ENCODE results near the gene CIB1.
A peak's percentile ranks its signal among the peaks of the same experiment; 100 is the strongest.

CIB1 gene

DNA sequence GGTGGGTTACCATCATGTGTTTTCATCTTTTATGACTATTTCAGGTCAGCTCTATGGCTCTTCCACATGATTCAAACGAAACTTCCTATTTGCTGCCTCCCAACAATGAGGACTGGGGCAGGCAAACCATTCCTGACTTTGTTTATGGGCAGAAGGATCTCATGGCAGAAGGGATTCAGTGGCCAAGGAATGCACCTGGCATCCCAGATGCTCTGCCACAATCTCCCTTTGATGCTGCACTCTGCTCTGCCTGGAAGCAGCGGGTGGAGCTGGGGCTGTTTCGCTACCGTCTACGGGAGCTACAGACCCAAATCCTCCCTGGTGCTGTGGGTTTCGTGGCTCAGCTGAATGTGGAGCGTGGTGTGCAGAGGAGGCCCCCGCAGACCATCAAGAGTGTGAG lies 7.1 kb upstream of the CIB1 start:
- DNase-seq (ENCODE audit: low spot score), result no peak

DNA sequence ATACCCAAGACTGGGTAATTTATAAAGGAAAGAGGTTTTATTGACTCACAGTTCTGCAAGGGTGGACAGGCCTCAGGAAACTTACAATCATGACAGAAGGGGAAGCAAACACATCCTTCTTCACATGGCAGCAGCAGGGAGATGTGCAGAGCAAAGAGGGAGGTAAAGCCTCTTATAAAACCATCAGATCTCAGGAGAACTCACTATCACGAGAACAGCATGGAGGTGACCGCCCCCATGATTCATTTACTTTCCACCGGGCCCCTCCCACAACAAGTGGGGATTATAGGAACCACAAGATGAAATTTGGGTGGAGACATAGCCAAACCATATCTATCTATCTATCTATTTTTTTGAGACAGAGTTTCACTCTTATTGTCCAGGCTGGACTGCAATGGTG lies 5.6 kb upstream of the CIB1 start:
- DNase-seq (ENCODE audit: low spot score), result no peak

- DNase-seq (ENCODE audit: low spot score), result no peak
Observed at GRCh38 chr15:90234096-90234988, 601 bp upstream of the CIB1 start, which contains the start of gene GDPGP1. TSS of gene GDPGP1 (plus strand) at chr15:90234209. CDS start at chr15:90240909, 6,700 bp downstream.

GRCh38 chr15:90232941-90233386 lies 777 bp downstream of the CIB1 start:
- DNase-seq (ENCODE audit: low spot score), result no peak

GRCh38 chr15:90232196-90232595 lies 1.5 kb downstream of the CIB1 start:
- DNase-seq (ENCODE audit: low spot score), result no peak

GRCh38 chr15:90231028-90232017 lies 2.4 kb downstream of the CIB1 start:
- peak; percentile 82 for DNase-seq (ENCODE audit: low spot score)

GRCh38 chr15:90230610-90231009 lies 3.1 kb downstream of the CIB1 start:
- DNase-seq (ENCODE audit: low spot score), result no peak

DNA sequence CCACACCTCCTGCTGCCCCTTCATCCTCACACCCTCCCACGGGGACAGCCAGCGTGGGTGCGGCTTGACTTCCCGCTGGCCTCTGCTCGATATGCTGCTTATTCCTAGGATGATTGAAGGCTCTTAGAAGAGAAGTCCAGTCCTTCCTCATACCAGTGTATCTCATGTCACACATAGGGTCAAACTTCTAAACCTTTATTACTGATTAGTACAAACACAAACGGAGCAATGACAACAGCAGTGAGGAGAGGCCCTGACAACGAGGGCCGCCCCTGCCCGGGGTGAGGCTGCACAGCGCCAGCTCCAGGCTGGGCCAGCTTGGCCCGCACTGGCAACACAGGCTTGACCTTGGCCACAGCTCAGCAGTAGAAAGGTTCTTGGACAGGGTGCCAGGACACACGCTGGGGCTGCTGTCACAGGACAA lies 3.7 kb downstream of the CIB1 start:
- DNase-seq (ENCODE audit: low spot score), result no peak

DNA sequence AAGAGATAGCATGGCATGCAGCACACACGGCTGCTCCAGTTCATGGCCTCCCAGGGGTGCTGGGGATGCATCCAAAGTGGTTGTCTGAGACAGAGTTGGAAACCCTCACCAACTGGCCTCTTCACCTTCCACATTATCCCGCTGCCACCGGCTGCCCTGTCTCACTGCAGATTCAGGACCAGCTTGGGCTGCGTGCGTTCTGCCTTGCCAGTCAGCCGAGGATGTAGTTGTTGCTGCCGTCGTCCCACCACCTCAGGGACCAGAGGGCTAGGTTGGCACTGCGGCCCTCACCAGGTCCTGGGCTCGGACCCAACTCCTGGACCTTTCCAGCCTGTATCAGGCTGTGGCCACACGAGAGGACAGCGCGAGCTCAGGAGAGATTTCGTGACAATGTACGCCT lies 4.8 kb downstream of the CIB1 start:
- no peak for DNase-seq (ENCODE audit: low spot score)

DNA sequence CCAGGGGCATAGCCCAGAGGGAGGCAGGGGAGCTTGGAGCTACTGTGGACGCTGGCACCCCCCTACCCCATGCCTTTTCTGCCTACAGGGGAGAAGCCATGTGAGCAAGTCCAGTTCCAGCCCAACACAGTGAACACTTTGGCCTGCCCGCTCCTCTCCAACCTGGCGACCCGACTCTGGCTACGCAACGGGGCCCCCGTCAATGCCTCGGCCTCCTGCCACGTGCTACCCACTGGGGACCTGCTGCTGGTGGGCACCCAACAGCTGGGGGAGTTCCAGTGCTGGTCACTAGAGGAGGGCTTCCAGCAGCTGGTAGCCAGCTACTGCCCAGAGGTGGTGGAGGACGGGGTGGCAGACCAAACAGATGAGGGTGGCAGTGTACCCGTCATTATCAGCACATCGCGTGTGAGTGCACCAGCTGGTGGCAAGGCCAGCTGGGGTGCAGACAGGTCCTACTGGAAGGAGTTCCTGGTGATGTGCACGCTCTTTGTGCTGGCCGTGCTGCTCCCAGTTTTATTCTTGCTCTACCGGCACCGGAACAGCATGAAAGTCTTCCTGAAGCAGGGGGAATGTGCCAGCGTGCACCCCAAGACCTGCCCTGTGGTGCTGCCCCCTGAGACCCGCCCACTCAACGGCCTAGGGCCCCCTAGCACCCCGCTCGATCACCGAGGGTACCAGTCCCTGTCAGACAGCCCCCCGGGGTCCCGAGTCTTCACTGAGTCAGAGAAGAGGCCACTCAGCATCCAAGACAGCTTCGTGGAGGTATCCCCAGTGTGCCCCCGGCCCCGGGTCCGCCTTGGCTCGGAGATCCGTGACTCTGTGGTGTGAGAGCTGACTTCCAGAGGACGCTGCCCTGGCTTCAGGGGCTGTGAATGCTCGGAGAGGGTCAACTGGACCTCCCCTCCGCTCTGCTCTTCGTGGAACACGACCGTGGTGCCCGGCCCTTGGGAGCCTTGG lies 5.6 kb downstream of the CIB1 start:
- no peak for DNase-seq (ENCODE audit: low spot score)

DNA sequence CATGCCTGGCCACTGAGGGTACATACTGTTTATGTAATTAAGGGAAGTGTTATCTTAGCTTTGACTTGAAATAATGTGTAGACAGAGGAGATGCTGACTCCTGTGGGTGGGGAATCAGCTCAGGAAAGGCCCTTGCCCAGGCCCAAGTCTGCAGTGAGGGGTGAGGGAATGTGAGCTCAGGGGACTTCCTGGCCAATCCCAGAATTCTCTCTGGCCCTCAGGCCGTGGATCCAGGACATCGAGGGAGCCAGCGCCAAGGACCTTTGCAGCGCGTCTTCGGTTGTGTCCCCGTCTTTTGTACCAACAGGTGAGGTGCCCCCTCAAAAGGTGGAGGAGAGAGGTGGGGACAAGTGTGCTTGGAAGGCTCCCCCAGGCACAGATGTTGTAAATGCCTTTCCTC lies 6.4 kb downstream of the CIB1 start:
- DNase-seq (ENCODE audit: low spot score), result no peak

DNA sequence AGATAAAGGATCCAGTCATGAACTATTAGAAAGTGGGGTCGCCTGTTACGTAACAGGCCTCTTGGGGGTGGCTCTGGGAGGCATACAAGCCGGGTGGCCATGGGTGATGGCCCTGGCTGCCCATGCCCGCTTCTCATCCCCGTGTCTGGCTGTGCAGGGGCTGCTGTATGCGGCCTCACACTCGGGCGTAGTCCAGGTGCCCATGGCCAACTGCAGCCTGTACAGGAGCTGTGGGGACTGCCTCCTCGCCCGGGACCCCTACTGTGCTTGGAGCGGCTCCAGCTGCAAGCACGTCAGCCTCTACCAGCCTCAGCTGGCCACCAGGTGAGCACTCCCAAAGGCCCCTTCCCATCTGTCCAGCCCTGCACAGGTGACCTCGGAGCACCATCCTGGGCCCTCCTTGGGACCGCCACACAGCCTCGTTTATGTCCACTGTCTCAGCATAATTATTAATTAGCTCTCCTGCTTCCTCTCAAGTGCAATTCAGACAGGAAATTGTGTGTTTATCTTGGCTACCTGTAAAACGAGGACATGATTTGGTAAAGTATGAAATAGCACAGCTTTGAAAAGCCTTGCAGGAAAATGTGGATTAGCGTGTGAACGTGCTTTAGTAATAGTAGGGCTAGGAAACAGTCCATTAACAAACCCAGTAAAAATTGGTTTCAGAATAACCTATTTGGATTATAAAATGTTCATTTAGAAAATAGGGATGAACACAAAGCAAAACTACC lies 8.1 kb downstream of the CIB1 start:
- DNase-seq (ENCODE audit: low spot score), result no peak

GRCh38 chr15:90225047-90225446 lies 8.7 kb downstream of the CIB1 start:
- no peak for DNase-seq (ENCODE audit: low spot score)

- DNase-seq (ENCODE audit: low spot score), result no peak
Observed at GRCh38 chr15:90223441-90224165, 10.1 kb downstream of the CIB1 start.

DNA sequence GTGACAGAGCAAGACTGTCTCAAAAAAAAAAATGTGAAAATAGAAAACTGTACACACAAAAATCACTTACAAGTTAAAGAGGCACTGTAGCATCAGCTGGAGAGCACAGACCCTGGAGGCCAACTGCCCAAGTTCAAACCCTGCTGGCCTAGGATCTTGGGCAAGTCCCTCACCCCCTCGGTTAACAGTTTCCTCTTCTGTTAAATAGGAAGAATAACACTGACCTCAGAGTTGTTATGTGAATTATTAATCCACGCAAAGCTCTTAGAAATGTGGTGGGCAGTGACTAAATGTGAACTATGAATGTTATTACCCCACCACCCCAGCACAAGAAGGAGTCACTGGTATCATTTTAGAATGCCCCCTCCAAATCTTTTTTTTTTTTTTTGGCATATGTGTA lies 11.2 kb downstream of the CIB1 start:
- no peak for DNase-seq (ENCODE audit: low spot score)

DNA sequence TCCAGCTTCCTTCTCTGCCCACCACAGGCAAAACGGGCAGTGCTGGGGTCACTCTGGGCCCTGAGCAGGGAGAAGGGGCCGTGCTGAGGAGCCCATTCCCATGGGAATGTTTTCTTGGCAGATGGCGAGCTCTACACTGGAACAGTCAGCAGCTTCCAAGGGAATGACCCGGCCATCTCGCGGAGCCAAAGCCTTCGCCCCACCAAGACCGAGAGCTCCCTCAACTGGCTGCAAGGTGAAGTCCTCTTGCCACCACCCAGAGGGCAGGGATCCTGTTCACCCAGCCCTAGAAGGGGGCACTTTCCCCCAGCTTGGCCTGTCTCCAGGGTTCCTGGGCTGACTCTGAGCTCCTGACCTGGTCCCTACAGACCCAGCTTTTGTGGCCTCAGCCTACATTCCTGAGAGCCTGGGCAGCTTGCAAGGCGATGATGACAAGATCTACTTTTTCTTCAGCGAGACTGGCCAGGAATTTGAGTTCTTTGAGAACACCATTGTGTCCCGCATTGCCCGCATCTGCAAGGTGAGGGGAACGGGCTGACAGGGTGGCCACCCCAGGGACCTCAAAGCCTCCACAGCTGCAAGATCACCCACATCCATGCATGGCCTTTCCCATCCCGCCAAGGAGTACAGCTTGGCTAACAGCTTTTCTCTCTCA lies 12.4 kb downstream of the CIB1 start:
- DNase-seq (ENCODE audit: low spot score), result peak; percentile 24

GRCh38 chr15:90219421-90220141 lies 14.2 kb downstream of the CIB1 start:
- peak; percentile 44 for DNase-seq (ENCODE audit: low spot score)

DNA sequence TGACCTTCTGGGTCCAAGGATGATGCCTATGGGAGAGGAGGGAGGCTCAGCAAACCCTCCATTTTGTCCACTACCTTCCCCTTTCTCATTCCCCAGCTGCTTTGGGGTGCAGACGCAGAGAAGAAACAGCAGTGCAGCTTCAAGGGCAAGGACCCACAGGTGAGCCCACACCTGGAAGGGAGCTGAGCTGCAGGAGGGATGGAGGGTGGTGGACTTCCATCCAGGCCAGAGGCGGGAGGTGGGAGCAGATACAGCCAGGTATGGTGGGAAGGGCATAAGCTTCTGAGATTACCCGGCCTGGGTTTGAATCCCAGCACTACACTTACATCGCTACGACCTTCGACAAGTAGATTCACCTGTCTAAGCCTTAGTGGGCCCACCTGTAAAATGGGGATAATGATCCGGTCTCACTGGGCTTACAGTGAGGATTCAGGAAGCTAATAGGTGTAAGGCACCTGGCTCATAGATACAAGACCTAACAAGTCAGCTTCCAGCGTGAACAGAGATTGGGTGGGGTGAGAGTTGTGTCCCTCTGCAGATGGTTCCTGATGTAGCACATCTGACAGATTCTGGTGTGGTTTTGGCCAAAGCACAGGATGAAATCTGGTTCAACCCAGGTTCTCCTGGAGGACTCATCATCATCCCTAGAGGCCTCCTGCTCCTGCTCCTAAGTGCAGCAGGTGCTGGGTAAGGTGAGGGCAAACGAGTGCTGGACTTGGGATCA lies 15.9 kb downstream of the CIB1 start:
- DNase-seq (ENCODE audit: low spot score), result no peak

Data from CD4-positive, alpha-beta T cell treated with Interleukin-2 at 100 ng/mL for 4 hours (primary cell).